Fibroblast of lung (primary cell): Measurements from ENCODE around the gene TMEM109.

Experiments used
- CTCF ChIP-seq, 2 donors: IDR thresholded peaks in 1 of 2; conservative IDR thresholded peaks in 1 of 2; 1 replicate in 1 of 2; 2 replicates in 1 of 2; pipeline ENCODE4 v1.5.1; 2011 to 2012; ENCODE audit warnings: low read length in 2 of 2, control low read depth in 1 of 2, inconsistent platforms in 1 of 2, low read depth in 1 of 2, mild to moderate bottlenecking in 1 of 2
- EZH2 ChIP-seq: IDR thresholded peaks from 2 replicates; pipeline ENCODE4 v1.5.1; 2012; ENCODE audit warnings: low read length, control low read depth, mild to moderate bottlenecking; ENCODE audit errors: missing control alignments

GRCh38 chr11:60864856-60865513, 49.0 kb upstream of the TMEM109 start:
- TF ChIP-seq CTCF (conservative IDR thresholded peaks at IDR 0.05 in 1 of 2, IDR thresholded peaks at IDR 0.05 in 1 of 2; ENCODE audit: low read depth in 1 of 2, low read length in 2 of 2) = no peak
- TF ChIP-seq EZH2 = no peak
